ENCODE results near the gene ARHGEF7. TPM values are rescaled to one million over a fixed set of nuclear protein-coding genes. Genes with fewer than 3 reads are reported as not detected.

The ARHGEF7 gene
- total and polyA plus RNA-seq, 2 experiments from 2014 or later = 30.1 to 46.8 TPM

DNA sequence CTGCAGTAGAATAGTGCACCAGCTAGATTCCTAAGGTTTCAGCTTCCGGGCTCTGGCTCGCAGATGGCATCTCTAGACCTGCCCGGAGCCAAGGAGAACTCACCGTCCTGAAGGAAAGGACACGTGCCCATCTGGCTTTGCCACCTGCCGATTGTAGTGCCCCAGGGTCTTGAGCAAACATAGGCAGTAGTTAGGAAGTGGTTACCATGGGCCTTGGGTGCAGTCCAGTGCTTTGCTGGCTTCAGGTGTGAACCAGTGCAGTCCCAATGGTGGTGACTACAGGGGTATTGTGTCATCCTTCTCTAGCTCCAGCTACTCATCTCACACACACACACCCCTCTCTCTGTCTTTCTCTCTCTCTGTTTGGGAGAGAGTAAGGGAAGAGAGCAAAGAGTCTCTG, 143.9 kb downstream of the ARHGEF7 start:
- no peaks in the 10 kb centered on the region for H3K27me3 ChIP-seq
- DNase-seq (ENCODE audit: low spot score) = no peak
- H3K27ac ChIP-seq = no peak overlapping the region
- WGBS (ENCODE audit: low lambda C conversion rate, missing lambda C conversion rate) = 100% methylated on average over 6 of the region's 6 CpGs
- peaks cover 4% of the 10 kb centered on the region for H4K20me1 ChIP-seq (ENCODE audit: insufficient read depth, poor library complexity, severe bottlenecking)
- no peaks in the 10 kb centered on the region for H3K79me2 ChIP-seq
- TF ChIP-seq, protein P1, sequence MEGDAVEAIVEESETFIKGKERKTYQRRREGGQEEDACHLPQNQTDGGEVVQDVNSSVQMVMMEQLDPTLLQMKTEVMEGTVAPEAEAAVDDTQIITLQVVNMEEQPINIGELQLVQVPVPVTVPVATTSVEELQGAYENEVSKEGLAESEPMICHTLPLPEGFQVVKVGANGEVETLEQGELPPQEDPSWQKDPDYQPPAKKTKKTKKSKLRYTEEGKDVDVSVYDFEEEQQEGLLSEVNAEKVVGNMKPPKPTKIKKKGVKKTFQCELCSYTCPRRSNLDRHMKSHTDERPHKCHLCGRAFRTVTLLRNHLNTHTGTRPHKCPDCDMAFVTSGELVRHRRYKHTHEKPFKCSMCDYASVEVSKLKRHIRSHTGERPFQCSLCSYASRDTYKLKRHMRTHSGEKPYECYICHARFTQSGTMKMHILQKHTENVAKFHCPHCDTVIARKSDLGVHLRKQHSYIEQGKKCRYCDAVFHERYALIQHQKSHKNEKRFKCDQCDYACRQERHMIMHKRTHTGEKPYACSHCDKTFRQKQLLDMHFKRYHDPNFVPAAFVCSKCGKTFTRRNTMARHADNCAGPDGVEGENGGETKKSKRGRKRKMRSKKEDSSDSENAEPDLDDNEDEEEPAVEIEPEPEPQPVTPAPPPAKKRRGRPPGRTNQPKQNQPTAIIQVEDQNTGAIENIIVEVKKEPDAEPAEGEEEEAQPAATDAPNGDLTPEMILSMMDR (IDR thresholded peaks at IDR 0.05; ENCODE audit: poor library complexity) = no peak
- TF ChIP-seq EZH2phosphoT487 (IDR thresholded peaks at IDR 0.05; ENCODE audit: low read depth, severe bottlenecking, unreplicated experiment) = no peak
- TF ChIP-seq EZH2 (IDR thresholded peaks at IDR 0.05; ENCODE audit: borderline replicate concordance) = no peak
- H3K9me2 ChIP-seq (replicated peaks; ENCODE audit: insufficient read depth) = no peaks in the 10 kb centered on the region
- H2AFZ ChIP-seq = no peak overlapping the region
- no peaks in the 10 kb centered on the region for H3K9me3 ChIP-seq (ENCODE audit: low read depth)
- no peaks in the 10 kb centered on the region for H3K36me3 ChIP-seq (replicated peaks; ENCODE audit: insufficient read depth, low read depth)
- no peak overlapping the region for H3K4me3 ChIP-seq
- H3K4me2 ChIP-seq = no peak overlapping the region
- H3K4me1 ChIP-seq (ENCODE audit: insufficient read depth) = no peaks in the 10 kb centered on the region

DNA sequence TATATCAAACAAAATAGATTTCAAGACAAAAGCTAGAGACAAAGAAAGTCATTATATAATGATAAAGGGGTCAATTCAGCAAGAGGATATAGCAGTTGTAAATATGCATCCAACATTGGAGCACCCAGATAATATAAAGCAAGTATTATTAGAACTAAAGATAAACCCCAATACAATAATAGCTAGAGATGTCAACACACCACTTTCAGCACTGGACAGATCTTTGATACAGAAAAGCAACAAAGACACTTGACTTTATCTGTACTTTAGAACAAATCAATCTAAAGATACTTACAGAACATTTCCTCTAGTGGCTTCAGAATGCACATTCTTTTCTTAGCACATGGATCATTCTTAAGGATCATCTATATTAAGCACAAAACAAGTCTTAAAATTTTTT, 146.2 kb downstream of the ARHGEF7 start:
- Histone ChIP-seq H3K4me3 (no peak overlapping the region), H3K9me2 (replicated peaks; ENCODE audit: insufficient read depth) (no peaks in the 10 kb centered on the region)

DNA sequence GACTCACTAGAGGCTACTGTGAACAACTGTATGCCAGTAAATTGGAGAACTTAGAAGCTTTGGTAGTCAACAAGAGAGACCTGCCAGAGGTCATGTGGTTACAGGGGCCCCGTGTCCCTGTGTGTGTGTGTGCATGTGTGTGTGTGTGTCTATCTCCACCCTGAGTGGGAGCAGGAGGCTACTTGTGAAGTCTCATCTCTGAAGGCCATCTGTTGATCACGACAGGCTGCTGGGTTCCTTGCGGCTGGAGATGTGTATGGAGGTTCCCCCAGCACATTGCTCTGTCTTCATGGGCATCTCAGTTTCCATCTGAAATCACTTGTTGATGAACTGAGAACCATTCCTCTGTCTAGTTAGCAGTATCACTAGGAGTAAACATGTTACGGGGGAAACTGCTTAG, 147.2 kb downstream of the ARHGEF7 start:
- 87% methylated on average over 4 of the region's 4 CpGs for whole genome bisulfite sequencing (ENCODE audit: low lambda C conversion rate, missing lambda C conversion rate)
- H4K20me1 ChIP-seq (ENCODE audit: insufficient read depth, poor library complexity, severe bottlenecking) = peaks cover 4% of the 10 kb centered on the region

More for the DNA sequence above, 146.2 kb downstream of the ARHGEF7 start:
- Histone ChIP-seq H3K4me2 (no peak overlapping the region), H3K36me3 (replicated peaks; ENCODE audit: insufficient read depth, low read depth) (no peaks in the 10 kb centered on the region), H3K27me3 (no peaks in the 10 kb centered on the region), H2AFZ (no peak overlapping the region), H4K20me1 (ENCODE audit: insufficient read depth, poor library complexity, severe bottlenecking) (peaks cover 4% of the 10 kb centered on the region), H3K27ac (no peak overlapping the region), H3K79me2 (no peaks in the 10 kb centered on the region), H3K4me1 (ENCODE audit: insufficient read depth) (no peaks in the 10 kb centered on the region), H3K9me3 (ENCODE audit: low read depth) (no peaks in the 10 kb centered on the region)
- DNase-seq (ENCODE audit: low spot score) = no peak
- TF ChIP-seq EZH2 (IDR thresholded peaks at IDR 0.05; ENCODE audit: borderline replicate concordance) = no peak
- TF ChIP-seq EZH2phosphoT487 (IDR thresholded peaks at IDR 0.05; ENCODE audit: low read depth, severe bottlenecking, unreplicated experiment) = no peak
- TF ChIP-seq, protein P1 (IDR thresholded peaks at IDR 0.05; ENCODE audit: poor library complexity) = no peak

More for the DNA sequence above, 147.2 kb downstream of the ARHGEF7 start:
- H3K4me2 ChIP-seq = no peak overlapping the region
- H3K36me3 ChIP-seq (replicated peaks; ENCODE audit: insufficient read depth, low read depth) = no peaks in the 10 kb centered on the region
- TF ChIP-seq EZH2phosphoT487 (IDR thresholded peaks at IDR 0.05; ENCODE audit: low read depth, severe bottlenecking, unreplicated experiment) = no peak
- no peak for TF ChIP-seq EZH2 (IDR thresholded peaks at IDR 0.05; ENCODE audit: borderline replicate concordance)
- TF ChIP-seq, protein P1 (IDR thresholded peaks at IDR 0.05; ENCODE audit: poor library complexity) = no peak
- H3K4me3 ChIP-seq = no peak overlapping the region
- H3K79me2 ChIP-seq = no peaks in the 10 kb centered on the region
- no peak overlapping the region for H3K27ac ChIP-seq
- no peaks in the 10 kb centered on the region for H3K4me1 ChIP-seq (ENCODE audit: insufficient read depth)
- DNase-seq (ENCODE audit: low spot score) = no peak
- H3K9me3 ChIP-seq (ENCODE audit: low read depth) = no peaks in the 10 kb centered on the region
- no peak overlapping the region for H2AFZ ChIP-seq
- H3K9me2 ChIP-seq (replicated peaks; ENCODE audit: insufficient read depth) = no peaks in the 10 kb centered on the region
- no peaks in the 10 kb centered on the region for H3K27me3 ChIP-seq
